Aorta (tissue), 4 donors: Measurements from ENCODE around the gene DNAH7. TPM values are rescaled to one million over a fixed set of nuclear protein-coding genes. Genes with fewer than 3 reads are reported as not detected.

Experiments used
- polyA plus RNA-seq, 2 donors: library from polyadenylated mRNA; stranded (reverse); fragments of 200-250 nt; gene quantifications; one replicate each; pipeline ENCODE4 v1.2.3, GENCODE V29; 2013
- total RNA-seq, 2 donors: library from RNA; stranded (reverse); fragmentation: NEBNext Ultra II Directional; extraction: Animal tissue kit (Norgen Biotek cat#: 25700); gene quantifications; one replicate each; pipeline ENCODE4 v1.2.1, GENCODE V29; 2021
- donor health status: healthy with polysubstance abuse.
- donor health status: Bipolar disorder and iron deficiency.
- donor health status: DM: no; HTN: no; CAD: no.
- donor health status: DM: yes; HTN: yes; CAD: no.

The DNAH7 gene
- total and polyA plus RNA-seq, 4 donors: 0.71 to 2.7 (median 1.5) TPM

Other genes starting within 250 kb of the DNAH7 start
- 10 to 100 TPM; 26.5 to 30.0 TPM for gene STK17B, start 102.7 kb upstream of the DNAH7 start, total RNA-seq
- gene STK17B, start 102.7 kb upstream of the DNAH7 start, polyA plus RNA-seq: 10 to 100 TPM; 17.1 to 17.4 TPM